HepG2 (cell line): ENCODE measurements around the gene WLS. TPM values are rescaled to one million over a fixed set of nuclear protein-coding genes. Genes with fewer than 3 reads are reported as not detected.

Experiments
- GLI4 ChIP-seq: sonication (generic); formaldehyde crosslinking; IDR thresholded peaks from 2 replicates; pipeline ENCODE4 v1.5.1; 2020; ENCODE audit warnings: missing genetic modification reagents, mild to moderate bottlenecking, moderate library complexity, borderline replicate concordance
- HNF1A ChIP-seq, 2 experiments: sonication (generic) in 1 of 2; formaldehyde crosslinking in 1 of 2; IDR thresholded peaks; 2 replicates each; pipeline versions ENCODE4 v1.4.0 to v1.6.1; 2016 to 2020; ENCODE audit warnings: borderline replicate concordance in 1 of 2, low read depth in 1 of 2, mild to moderate bottlenecking in 1 of 2, missing genetic modification reagents in 1 of 2
- RBM39 ChIP-seq: fragments of 200-400 bp; formaldehyde crosslinking; IDR thresholded peaks from one replicate; pipeline ENCODE4 v1.6.1; 2018; ENCODE audit warnings: antibody characterized with exemption, mild to moderate bottlenecking, low read depth, low read length; ENCODE audit not compliant: poor library complexity, severe bottlenecking
- TRIM24 ChIP-seq: sonication (generic); formaldehyde crosslinking; IDR thresholded peaks from 2 replicates; pipeline ENCODE4 v1.8.0; 2022; ENCODE audit warnings: mild to moderate bottlenecking, missing genetic modification reagents
- ZHX1 ChIP-seq: sonication (generic); formaldehyde crosslinking; IDR thresholded peaks from 2 replicates; pipeline ENCODE4 v1.8.1; 2022; ENCODE audit warnings: low read depth, mild to moderate bottlenecking, missing genetic modification reagents
- ZNF160 ChIP-seq: sonication (generic); formaldehyde crosslinking; IDR thresholded peaks from 2 replicates; pipeline ENCODE4 v1.8.0; 2022; ENCODE audit warnings: mild to moderate bottlenecking, inconsistent platforms, missing genetic modification reagents
- ZNF251 ChIP-seq: sonication (generic); formaldehyde crosslinking; IDR thresholded peaks from 2 replicates; pipeline ENCODE4 v1.9.0; 2021; ENCODE audit warnings: mild to moderate bottlenecking, missing genetic modification reagents
- ZNF775 ChIP-seq: sonication (generic); formaldehyde crosslinking; IDR thresholded peaks from 2 replicates; pipeline ENCODE4 v1.4.0; 2020; ENCODE audit warnings: missing genetic modification reagents, mild to moderate bottlenecking, moderate library complexity, borderline replicate concordance
- ZNF782 ChIP-seq: sonication (generic); formaldehyde crosslinking; IDR thresholded peaks from 2 replicates; pipeline ENCODE4 v1.4.0; 2020; ENCODE audit warnings: missing genetic modification reagents, mild to moderate bottlenecking, borderline replicate concordance
- polyA plus RNA-seq, 8 experiments: library from polyadenylated mRNA; depleted of rRNA in 3 of 8; stranded (reverse) in 7 of 8; unstranded in 1 of 8; fragments of >200 nt; fragmentation: Illumina TruSeq in 4 of 8; extraction: Trizol in 4 of 8; gene quantifications; 2 replicates each; pipeline versions ENCODE4 v1.2.1 to v1.2.3, GENCODE V29; 2011 to 2016; ENCODE audit warnings: low read depth in 4 of 8, missing spikeins in 1 of 8, mixed read lengths in 1 of 8; ENCODE audit not compliant: insufficient read depth in 1 of 8
- total RNA-seq, 5 experiments: library from RNA; depleted of rRNA; stranded (reverse); fragments of >200 nt; fragmentation: Illumina TruSeq; extraction: Trizol; gene quantifications; 2 replicates each; pipeline ENCODE4 v1.2.3, GENCODE V29; 2016; ENCODE audit warnings: low read depth in 1 of 5

WLS gene
- total and polyA plus RNA-seq, 2 of the 13 experiments (the other 11 are each of a cell fraction or from before 2014, with no cell fraction given): not detected

- no peak for TF ChIP-seq HNF1A (IDR thresholded peaks at IDR 0.05; ENCODE audit: low read depth)
- no peak for TF ChIP-seq HNF1A (CRISPR knock-in tag; IDR thresholded peaks at IDR 0.05; ENCODE audit: borderline replicate concordance)
- no peak for TF ChIP-seq GLI4 (CRISPR knock-in tag)
- TF ChIP-seq ZNF782: no peak
- TF ChIP-seq ZHX1 (CRISPR knock-in tag): no peak
- TF ChIP-seq ZNF251 (CRISPR knock-in tag): no peak
- TF ChIP-seq ZNF775: no peak
- TF ChIP-seq ZNF160 (CRISPR knock-in tag): no peak
- TF ChIP-seq TRIM24 (CRISPR knock-in tag): no peak
- TF ChIP-seq RBM39: no peak
These were observed 82.4 kb downstream of the WLS start (continued) for GRCh38 chr1:68149907-68150306.
